HEK293 (cell line): ENCODE data around the gene PKD2L1.

Experiments used
- CTCF ChIA-PET: fragments of 350-600 bp; formaldehyde crosslinking; extraction: SDS; loops from one replicate; lab custom pipeline; 2021; ENCODE audit warnings: antibody characterized with exemption; lab: Yijun Ruan, JAX
- POLR2A ChIA-PET: fragments of 300-600 bp; formaldehyde crosslinking; extraction: SDS; loops from one replicate; lab custom pipeline; 2020; ENCODE audit warnings: antibody characterized with exemption, inconsistent platforms; lab: Yijun Ruan, JAX
- H3K27ac ChIP-seq: fragments of 200-500 bp; sonication (Bioruptor generic); 2 replicates; pipeline ENCODE4 v1.5.1; 2014; ENCODE audit warnings: low read depth, low read length, control low read depth, inconsistent platforms; ENCODE audit errors: extremely low read depth
- H3K36me3 ChIP-seq, 2 experiments: fragments of 200-500 bp in 1 of 2; sonication (Bioruptor generic) in 1 of 2; 1 replicate in 1 of 2; 2 replicates in 1 of 2; pipeline ENCODE4 v1.5.1; 2014 to 2017; ENCODE audit warnings: inconsistent platforms in 2 of 2, low read length in 2 of 2; ENCODE audit not compliant: control insufficient read depth in 2 of 2, insufficient read depth in 1 of 2
- H3K4me1 ChIP-seq: fragments of 200-500 bp; sonication (Bioruptor generic); 2 replicates; pipeline ENCODE4 v1.5.1; 2014; ENCODE audit warnings: mild to moderate bottlenecking, low read length, inconsistent platforms; ENCODE audit not compliant: control insufficient read depth, insufficient read depth
- H3K4me3 ChIP-seq: 2 replicates; pipeline ENCODE4 v1.5.1; 2011; ENCODE audit warnings: low read depth, mild to moderate bottlenecking, control low read depth, low read length, moderate library complexity
- H3K9me3 ChIP-seq: fragments of 200-500 bp; sonication (Bioruptor generic); 2 replicates; pipeline ENCODE4 v1.5.1; 2014; ENCODE audit warnings: low read depth, low read length, inconsistent platforms; ENCODE audit not compliant: control insufficient read depth, insufficient read depth
- EGR2 ChIP-seq: fragments of 450-650 bp; formaldehyde crosslinking; IDR thresholded peaks from 2 replicates; pipeline ENCODE4 v1.5.1; 2016; ENCODE audit warnings: low read depth, missing biosample characterization, missing genetic modification characterization
- MYNN ChIP-seq: fragments of 450-650 bp; formaldehyde crosslinking; IDR thresholded peaks from 2 replicates; pipeline ENCODE4 v1.5.1; 2016; ENCODE audit warnings: missing biosample characterization, missing genetic modification characterization, borderline replicate concordance
- SP2 ChIP-seq: fragments of 450-650 bp; formaldehyde crosslinking; IDR thresholded peaks from 2 replicates; pipeline ENCODE4 v1.5.1; 2016; ENCODE audit warnings: missing biosample characterization, missing genetic modification characterization
- ZNF133 ChIP-seq: fragments of 450-650 bp; formaldehyde crosslinking; IDR thresholded peaks from 2 replicates; pipeline ENCODE4 v1.5.1; 2016; ENCODE audit warnings: missing biosample characterization, missing genetic modification characterization
- ZNF404 ChIP-seq: fragments of 450-650 bp; formaldehyde crosslinking; IDR thresholded peaks from 2 replicates; pipeline ENCODE4 v1.5.1; 2017; ENCODE audit warnings: missing biosample characterization, missing genetic modification characterization
- ZNF510 ChIP-seq: fragments of 450-650 bp; formaldehyde crosslinking; IDR thresholded peaks from 2 replicates; pipeline ENCODE4 v1.5.1; 2018; ENCODE audit warnings: mild to moderate bottlenecking, missing genetic modification characterization, missing biosample characterization; ENCODE audit not compliant: insufficient replicate concordance
- ZNF629 ChIP-seq: fragments of 450-650 bp; formaldehyde crosslinking; IDR thresholded peaks from 2 replicates; pipeline ENCODE4 v1.5.1; 2017; ENCODE audit warnings: missing biosample characterization, missing genetic modification characterization
- ZNF768 ChIP-seq: fragments of 450-650 bp; formaldehyde crosslinking; IDR thresholded peaks from 2 replicates; pipeline ENCODE4 v1.5.1; 2018; ENCODE audit warnings: missing biosample characterization, mild to moderate bottlenecking, missing genetic modification characterization
- TF ChIP-seq, protein P1 (sequence below): fragments of 450-650 bp; formaldehyde crosslinking; IDR thresholded peaks from 2 replicates; pipeline ENCODE4 v1.5.1; 2016; ENCODE audit warnings: missing biosample characterization, missing genetic modification characterization
- TF ChIP-seq, protein P2 (sequence below): fragments of 450-650 bp; formaldehyde crosslinking; IDR thresholded peaks from 2 replicates; pipeline ENCODE4 v1.5.1; 2017; ENCODE audit warnings: missing biosample characterization, mild to moderate bottlenecking, missing genetic modification characterization, moderate library complexity
- TF ChIP-seq, protein P3 (sequence below): fragments of 450-650 bp; formaldehyde crosslinking; conservative IDR thresholded peaks from 2 replicates; pipeline ENCODE4 v1.5.1; 2016; ENCODE audit warnings: low read depth, missing biosample characterization, missing genetic modification characterization
- TF ChIP-seq, protein P4 (sequence below): fragments of 450-650 bp; formaldehyde crosslinking; IDR thresholded peaks from 2 replicates; pipeline ENCODE4 v1.5.1; 2017; ENCODE audit warnings: missing biosample characterization, missing genetic modification characterization
- TF ChIP-seq, protein P5 (sequence below): fragments of 450-650 bp; formaldehyde crosslinking; IDR thresholded peaks from 2 replicates; pipeline ENCODE4 v1.5.1; 2016; ENCODE audit warnings: missing biosample characterization, missing genetic modification characterization
- TF ChIP-seq, protein P6 (sequence below): fragments of 450-650 bp; formaldehyde crosslinking; optimal IDR thresholded peaks from 2 replicates; pipeline ENCODE3; 2016; ENCODE audit warnings: missing biosample characterization, mild to moderate bottlenecking, missing genetic modification characterization
- TF ChIP-seq, protein P7 (sequence below): fragments of 450-650 bp; formaldehyde crosslinking; IDR thresholded peaks from 2 replicates; pipeline ENCODE4 v1.5.1; 2016; ENCODE audit warnings: missing biosample characterization, missing genetic modification characterization
- TF ChIP-seq, protein P8 (sequence below): fragments of 450-650 bp; formaldehyde crosslinking; IDR thresholded peaks from 2 replicates; pipeline ENCODE4 v1.5.1; 2016; ENCODE audit warnings: missing biosample characterization, missing genetic modification characterization

PKD2L1 gene

DNA sequence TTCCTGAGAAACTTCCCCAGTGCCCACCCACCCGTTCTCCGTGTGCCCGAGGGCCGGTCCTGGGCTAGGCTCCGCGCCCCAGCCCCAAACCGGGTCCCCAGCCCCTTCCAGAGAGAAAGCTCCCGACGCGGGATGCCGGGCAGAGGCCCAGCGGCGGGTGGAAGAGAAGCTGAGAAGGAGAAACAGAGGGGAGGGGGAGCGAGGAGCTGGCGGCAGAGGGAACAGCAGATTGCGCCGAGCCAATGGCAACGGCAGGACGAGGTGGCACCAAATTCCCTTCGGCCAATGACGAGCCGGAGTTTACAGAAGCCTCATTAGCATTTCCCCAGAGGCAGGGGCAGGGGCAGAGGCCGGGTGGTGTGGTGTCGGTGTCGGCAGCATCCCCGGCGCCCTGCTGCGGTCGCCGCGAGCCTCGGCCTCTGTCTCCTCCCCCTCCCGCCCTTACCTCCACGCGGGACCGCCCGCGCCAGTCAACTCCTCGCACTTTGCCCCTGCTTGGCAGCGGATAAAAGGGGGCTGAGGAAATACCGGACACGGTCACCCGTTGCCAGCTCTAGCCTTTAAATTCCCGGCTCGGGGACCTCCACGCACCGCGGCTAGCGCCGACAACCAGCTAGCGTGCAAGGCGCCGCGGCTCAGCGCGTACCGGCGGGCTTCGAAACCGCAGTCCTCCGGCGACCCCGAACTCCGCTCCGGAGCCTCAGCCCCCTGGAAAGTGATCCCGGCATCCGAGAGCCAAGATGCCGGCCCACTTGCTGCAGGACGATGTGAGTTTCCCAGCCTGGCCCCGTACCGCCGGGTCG is 16.9 kb upstream of the PKD2L1 start, which contains the start of gene SCD (continued):
- TF ChIP-seq ZNF768 (tag by site-specific recombination), result no peak
- TF ChIP-seq, protein P1, sequence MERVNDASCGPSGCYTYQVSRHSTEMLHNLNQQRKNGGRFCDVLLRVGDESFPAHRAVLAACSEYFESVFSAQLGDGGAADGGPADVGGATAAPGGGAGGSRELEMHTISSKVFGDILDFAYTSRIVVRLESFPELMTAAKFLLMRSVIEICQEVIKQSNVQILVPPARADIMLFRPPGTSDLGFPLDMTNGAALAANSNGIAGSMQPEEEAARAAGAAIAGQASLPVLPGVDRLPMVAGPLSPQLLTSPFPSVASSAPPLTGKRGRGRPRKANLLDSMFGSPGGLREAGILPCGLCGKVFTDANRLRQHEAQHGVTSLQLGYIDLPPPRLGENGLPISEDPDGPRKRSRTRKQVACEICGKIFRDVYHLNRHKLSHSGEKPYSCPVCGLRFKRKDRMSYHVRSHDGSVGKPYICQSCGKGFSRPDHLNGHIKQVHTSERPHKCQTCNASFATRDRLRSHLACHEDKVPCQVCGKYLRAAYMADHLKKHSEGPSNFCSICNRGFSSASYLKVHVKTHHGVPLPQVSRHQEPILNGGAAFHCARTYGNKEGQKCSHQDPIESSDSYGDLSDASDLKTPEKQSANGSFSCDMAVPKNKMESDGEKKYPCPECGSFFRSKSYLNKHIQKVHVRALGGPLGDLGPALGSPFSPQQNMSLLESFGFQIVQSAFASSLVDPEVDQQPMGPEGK (tag by site-specific recombination), result peak; percentile 89
- TF ChIP-seq, protein P2, sequence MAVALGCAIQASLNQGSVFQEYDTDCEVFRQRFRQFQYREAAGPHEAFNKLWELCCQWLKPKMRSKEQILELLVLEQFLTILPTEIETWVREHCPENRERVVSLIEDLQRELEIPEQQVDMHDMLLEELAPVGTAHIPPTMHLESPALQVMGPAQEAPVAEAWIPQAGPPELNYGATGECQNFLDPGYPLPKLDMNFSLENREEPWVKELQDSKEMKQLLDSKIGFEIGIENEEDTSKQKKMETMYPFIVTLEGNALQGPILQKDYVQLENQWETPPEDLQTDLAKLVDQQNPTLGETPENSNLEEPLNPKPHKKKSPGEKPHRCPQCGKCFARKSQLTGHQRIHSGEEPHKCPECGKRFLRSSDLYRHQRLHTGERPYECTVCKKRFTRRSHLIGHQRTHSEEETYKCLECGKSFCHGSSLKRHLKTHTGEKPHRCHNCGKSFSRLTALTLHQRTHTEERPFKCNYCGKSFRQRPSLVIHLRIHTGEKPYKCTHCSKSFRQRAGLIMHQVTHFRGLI (tag by site-specific recombination), result peak; percentile 26; the same call in 1 of the 2 replicates

DNA sequence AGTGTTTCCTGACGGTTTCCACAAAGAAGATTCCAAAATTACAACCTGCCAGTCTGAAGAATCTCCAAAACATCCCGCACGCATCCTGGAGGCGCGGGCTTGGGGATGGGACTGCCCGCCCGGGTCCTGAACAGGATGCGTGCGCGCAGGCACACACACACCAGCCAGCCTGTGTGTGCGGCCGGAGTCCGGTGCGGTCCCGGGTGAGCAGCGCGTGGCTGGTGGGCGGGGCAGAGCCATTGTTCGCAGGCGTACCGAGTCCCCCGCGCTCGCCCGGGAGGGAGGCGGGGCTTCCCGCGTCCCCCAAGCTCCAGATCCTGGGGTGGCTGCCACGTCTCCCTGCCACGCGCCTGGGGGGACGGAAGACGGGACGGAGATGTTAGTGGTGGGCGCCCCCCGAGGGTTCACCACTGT is 16.3 kb upstream of the PKD2L1 start:
- Histone ChIP-seq H3K9me3 (no peaks in the 10 kb centered on the region), H3K4me3 (peak overlapping the region; percentile 77), H3K36me3 (peaks cover 5 to 31% of the 10 kb centered on the region in 2 experiments; a peak in 2 of 3 replicates), H3K27ac (peak overlapping the region; percentile 99), H3K4me1 (peaks cover 21% of the 10 kb centered on the region)
- POLR2A ChIA-PET, result interaction anchor here (0.6 to 4.5 kb wide), 19 partner anchors 13 to 1064 kb away, joined by 3 to 71 read pairs (median 7); partner anchors contain the start of genes BLOC1S2, ENTPD7 and PKD2L1
- CTCF ChIA-PET, result interaction anchor here (0.6 to 20.2 kb wide), 6 partner anchors 24 to 351 kb away, joined by 3 to 342 read pairs (median 4); partner anchors contain the start of gene SEC31B
- TF ChIP-seq MYNN, result no peak
- TF ChIP-seq, protein P3, sequence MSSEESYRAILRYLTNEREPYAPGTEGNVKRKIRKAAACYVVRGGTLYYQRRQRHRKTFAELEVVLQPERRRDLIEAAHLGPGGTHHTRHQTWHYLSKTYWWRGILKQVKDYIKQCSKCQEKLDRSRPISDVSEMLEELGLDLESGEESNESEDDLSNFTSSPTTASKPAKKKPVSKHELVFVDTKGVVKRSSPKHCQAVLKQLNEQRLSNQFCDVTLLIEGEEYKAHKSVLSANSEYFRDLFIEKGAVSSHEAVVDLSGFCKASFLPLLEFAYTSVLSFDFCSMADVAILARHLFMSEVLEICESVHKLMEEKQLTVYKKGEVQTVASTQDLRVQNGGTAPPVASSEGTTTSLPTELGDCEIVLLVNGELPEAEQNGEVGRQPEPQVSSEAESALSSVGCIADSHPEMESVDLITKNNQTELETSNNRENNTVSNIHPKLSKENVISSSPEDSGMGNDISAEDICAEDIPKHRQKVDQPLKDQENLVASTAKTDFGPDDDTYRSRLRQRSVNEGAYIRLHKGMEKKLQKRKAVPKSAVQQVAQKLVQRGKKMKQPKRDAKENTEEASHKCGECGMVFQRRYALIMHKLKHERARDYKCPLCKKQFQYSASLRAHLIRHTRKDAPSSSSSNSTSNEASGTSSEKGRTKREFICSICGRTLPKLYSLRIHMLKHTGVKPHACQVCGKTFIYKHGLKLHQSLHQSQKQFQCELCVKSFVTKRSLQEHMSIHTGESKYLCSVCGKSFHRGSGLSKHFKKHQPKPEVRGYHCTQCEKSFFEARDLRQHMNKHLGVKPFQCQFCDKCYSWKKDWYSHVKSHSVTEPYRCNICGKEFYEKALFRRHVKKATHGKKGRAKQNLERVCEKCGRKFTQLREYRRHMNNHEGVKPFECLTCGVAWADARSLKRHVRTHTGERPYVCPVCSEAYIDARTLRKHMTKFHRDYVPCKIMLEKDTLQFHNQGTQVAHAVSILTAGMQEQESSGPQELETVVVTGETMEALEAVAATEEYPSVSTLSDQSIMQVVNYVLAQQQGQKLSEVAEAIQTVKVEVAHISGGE (tag by site-specific recombination), result peak; percentile 53; the same call in 1 of the 2 replicates
- TF ChIP-seq EGR2 (tag by site-specific recombination), result peak; percentile 77
- TF ChIP-seq ZNF404, result no peak
- no peak for TF ChIP-seq ZNF133 (tag by site-specific recombination)
- no peak for TF ChIP-seq SP2 (tag by site-specific recombination)
- no peak for TF ChIP-seq ZNF629 (tag by site-specific recombination)
- TF ChIP-seq, protein P4, sequence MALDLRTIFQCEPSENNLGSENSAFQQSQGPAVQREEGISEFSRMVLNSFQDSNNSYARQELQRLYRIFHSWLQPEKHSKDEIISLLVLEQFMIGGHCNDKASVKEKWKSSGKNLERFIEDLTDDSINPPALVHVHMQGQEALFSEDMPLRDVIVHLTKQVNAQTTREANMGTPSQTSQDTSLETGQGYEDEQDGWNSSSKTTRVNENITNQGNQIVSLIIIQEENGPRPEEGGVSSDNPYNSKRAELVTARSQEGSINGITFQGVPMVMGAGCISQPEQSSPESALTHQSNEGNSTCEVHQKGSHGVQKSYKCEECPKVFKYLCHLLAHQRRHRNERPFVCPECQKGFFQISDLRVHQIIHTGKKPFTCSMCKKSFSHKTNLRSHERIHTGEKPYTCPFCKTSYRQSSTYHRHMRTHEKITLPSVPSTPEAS (tag by site-specific recombination), result peak; percentile 52
- no peak for TF ChIP-seq ZNF510 (tag by site-specific recombination)
- TF ChIP-seq, protein P5, sequence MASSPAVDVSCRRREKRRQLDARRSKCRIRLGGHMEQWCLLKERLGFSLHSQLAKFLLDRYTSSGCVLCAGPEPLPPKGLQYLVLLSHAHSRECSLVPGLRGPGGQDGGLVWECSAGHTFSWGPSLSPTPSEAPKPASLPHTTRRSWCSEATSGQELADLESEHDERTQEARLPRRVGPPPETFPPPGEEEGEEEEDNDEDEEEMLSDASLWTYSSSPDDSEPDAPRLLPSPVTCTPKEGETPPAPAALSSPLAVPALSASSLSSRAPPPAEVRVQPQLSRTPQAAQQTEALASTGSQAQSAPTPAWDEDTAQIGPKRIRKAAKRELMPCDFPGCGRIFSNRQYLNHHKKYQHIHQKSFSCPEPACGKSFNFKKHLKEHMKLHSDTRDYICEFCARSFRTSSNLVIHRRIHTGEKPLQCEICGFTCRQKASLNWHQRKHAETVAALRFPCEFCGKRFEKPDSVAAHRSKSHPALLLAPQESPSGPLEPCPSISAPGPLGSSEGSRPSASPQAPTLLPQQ (tag by site-specific recombination), result no peak
- TF ChIP-seq, protein P6, sequence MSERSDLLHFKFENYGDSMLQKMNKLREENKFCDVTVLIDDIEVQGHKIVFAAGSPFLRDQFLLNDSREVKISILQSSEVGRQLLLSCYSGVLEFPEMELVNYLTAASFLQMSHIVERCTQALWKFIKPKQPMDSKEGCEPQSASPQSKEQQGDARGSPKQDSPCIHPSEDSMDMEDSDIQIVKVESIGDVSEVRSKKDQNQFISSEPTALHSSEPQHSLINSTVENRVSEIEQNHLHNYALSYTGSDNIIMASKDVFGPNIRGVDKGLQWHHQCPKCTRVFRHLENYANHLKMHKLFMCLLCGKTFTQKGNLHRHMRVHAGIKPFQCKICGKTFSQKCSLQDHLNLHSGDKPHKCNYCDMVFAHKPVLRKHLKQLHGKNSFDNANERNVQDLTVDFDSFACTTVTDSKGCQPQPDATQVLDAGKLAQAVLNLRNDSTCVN, result peak; percentile 91
- TF ChIP-seq, protein P7, sequence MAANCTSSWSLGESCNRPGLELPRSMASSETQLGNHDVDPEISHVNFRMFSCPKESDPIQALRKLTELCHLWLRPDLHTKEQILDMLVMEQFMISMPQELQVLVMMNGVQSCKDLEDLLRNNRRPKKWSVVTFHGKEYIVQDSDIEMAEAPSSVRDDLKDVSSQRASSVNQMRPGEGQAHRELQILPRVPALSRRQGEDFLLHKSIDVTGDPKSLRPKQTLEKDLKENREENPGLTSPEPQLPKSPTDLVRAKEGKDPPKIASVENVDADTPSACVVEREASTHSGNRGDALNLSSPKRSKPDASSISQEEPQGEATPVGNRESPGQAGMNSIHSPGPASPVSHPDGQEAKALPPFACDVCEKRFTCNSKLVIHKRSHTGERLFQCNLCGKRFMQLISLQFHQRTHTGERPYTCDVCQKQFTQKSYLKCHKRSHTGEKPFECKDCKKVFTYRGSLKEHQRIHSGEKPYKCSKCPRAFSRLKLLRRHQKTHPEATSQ (tag by site-specific recombination), result no peak
- TF ChIP-seq, protein P8, sequence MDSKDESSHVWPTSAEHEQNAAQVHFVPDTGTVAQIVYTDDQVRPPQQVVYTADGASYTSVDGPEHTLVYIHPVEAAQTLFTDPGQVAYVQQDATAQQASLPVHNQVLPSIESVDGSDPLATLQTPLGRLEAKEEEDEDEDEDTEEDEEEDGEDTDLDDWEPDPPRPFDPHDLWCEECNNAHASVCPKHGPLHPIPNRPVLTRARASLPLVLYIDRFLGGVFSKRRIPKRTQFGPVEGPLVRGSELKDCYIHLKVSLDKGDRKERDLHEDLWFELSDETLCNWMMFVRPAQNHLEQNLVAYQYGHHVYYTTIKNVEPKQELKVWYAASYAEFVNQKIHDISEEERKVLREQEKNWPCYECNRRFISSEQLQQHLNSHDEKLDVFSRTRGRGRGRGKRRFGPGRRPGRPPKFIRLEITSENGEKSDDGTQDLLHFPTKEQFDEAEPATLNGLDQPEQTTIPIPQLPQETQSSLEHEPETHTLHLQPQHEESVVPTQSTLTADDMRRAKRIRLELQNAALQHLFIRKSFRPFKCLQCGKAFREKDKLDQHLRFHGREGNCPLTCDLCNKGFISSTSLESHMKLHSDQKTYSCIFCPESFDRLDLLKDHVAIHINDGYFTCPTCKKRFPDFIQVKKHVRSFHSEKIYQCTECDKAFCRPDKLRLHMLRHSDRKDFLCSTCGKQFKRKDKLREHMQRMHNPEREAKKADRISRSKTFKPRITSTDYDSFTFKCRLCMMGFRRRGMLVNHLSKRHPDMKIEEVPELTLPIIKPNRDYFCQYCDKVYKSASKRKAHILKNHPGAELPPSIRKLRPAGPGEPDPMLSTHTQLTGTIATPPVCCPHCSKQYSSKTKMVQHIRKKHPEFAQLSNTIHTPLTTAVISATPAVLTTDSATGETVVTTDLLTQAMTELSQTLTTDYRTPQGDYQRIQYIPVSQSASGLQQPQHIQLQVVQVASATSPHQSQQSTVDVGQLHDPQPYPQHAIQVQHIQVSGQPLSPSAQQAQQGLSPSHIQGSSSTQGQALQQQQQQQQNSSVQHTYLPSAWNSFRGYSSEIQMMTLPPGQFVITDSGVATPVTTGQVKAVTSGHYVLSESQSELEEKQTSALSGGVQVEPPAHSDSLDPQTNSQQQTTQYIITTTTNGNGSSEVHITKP (tag by site-specific recombination), result 0 out of 2 replicates have a peak, but pooled peaks have one; percentile 45
